Lung (tissue), 12 donors: ENCODE results near the gene CHD1L. TPM values are rescaled to one million over a fixed set of nuclear protein-coding genes. Genes with fewer than 3 reads are reported as not detected.

Experiments used
- ATAC-seq: fragments of 200-7000 bp; cut with Tn5 transposase; one replicate; pipeline ENCODE4 v1.9.1; 2020; ENCODE audit warnings: moderate number of reproducible peaks; ENCODE audit not compliant: insufficient read depth, low FRiP score
- DNase-seq, 3 donors: peaks; one replicate each; pipeline ENCODE4 v3.0.0-alpha.2; 2013 to 2017
- H3K27ac ChIP-seq, 2 donors: one replicate each; pipeline ENCODE4 v1.5.1; 2013; ENCODE audit warnings: mild to moderate bottlenecking in 2 of 2, moderate library complexity in 2 of 2, control low read depth in 1 of 2, inconsistent platforms in 1 of 2, low read depth in 1 of 2, low read length in 1 of 2
- H3K27me3 ChIP-seq, 3 donors: one replicate each; pipeline ENCODE4 v1.5.1; 2013; ENCODE audit warnings: low read length in 2 of 3; ENCODE audit not compliant: control insufficient read depth in 3 of 3, insufficient read depth in 3 of 3
- H3K36me3 ChIP-seq, 4 donors: one replicate each; pipeline ENCODE4 v1.5.1; 2013; ENCODE audit warnings: low read length in 4 of 4, mild to moderate bottlenecking in 1 of 4, moderate library complexity in 1 of 4; ENCODE audit not compliant: control insufficient read depth in 4 of 4, insufficient read depth in 4 of 4
- H3K4me1 ChIP-seq, 5 donors: one replicate each; pipeline ENCODE4 v1.5.1; 2013; ENCODE audit warnings: low read length in 5 of 5, mild to moderate bottlenecking in 2 of 5, moderate library complexity in 1 of 5; ENCODE audit not compliant: control insufficient read depth in 5 of 5, insufficient read depth in 5 of 5
- H3K4me3 ChIP-seq: one replicate; pipeline ENCODE4 v1.5.1; 2013; ENCODE audit warnings: mild to moderate bottlenecking, control low read depth, moderate library complexity
- H3K9ac ChIP-seq, 2 donors: one replicate each; pipeline ENCODE4 v1.5.1; 2013; ENCODE audit warnings: low read length in 2 of 2, control low read depth in 1 of 2; ENCODE audit not compliant: insufficient read depth in 1 of 2
- H3K9me3 ChIP-seq, 4 donors: one replicate each; pipeline ENCODE4 v1.5.1; 2013; ENCODE audit warnings: low read length in 3 of 4, mild to moderate bottlenecking in 1 of 4, moderate library complexity in 1 of 4; ENCODE audit not compliant: control insufficient read depth in 4 of 4, insufficient read depth in 3 of 4
- WGBS, 2 donors: extraction: QIAGEN DNeasy Blood & Tissue Kit; methylation state at CpG; one replicate each; pipeline ENCODE4 v1.1.7; 2013; 5-methylcytosine and 5-hydroxymethylcytosine counted together
- polyA plus RNA-seq, 2 donors: library from polyadenylated mRNA; stranded (reverse); fragments of 200-250 nt; gene quantifications; one replicate each; pipeline ENCODE4 v1.2.1, GENCODE V29; 2013
- total RNA-seq, 2 donors: library from RNA; depleted of rRNA in 1 of 2; stranded (reverse); fragments of >200 nt in 1 of 2; gene quantifications; one replicate each; pipeline ENCODE4 v1.2.1, GENCODE V29; 2014 to 2021
- TF ChIP-seq, protein P1 (sequence below): IDR thresholded peaks from 2 replicates; pipeline ENCODE4 v1.5.1; 2012; ENCODE audit warnings: mild to moderate bottlenecking; ENCODE audit errors: control extremely low read depth, extremely low read depth
- donor health status: control.
- donor health status: control.
- donor health status: Bipolar disorder and iron deficiency.
- donor health status: healthy.
- donor health status: DM: yes; HTN: yes; CAD: no.

Gene CHD1L
- total and polyA plus RNA-seq, 4 donors, result 15.3 to 38.9 (median 22.4) TPM

DNA sequence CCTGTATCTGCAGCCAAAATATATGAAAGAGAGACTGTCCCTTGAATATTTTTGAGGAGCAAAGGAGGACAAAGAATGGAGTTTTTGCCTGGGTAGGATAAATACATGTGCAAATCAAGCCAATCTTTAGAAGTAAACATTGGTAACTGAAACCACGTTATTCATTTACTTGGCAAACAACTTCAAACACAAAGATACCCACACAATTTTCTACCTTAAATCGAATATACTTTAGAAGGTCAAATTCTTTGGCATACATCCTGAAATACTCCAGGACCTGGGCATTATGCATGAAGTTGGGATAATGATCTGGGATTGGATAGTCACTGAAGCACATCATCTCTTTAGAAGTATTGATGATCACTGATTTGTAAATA is 27.0 kb upstream of the CHD1L start:
- Histone ChIP-seq H3K4me3 (no peak overlapping the region), H3K27ac (no peak overlapping the region), H3K27me3 (no peaks in the 10 kb centered on the region), H3K9ac (no peak overlapping the region), H3K9me3 (no peaks in the 10 kb centered on the region), H3K4me1 (peaks cover 0 to 5% (median 0%) of the 10 kb centered on the region in 5 donors), H3K36me3 (peaks cover 0 to 5% (median 0%) of the 10 kb centered on the region in 4 donors)
- WGBS, 2 donors, result 39 to 71% methylated on average over 2 of the region's 2 CpGs
- ATAC-seq, result no peak
- DNase-seq, result no peak
- TF ChIP-seq, protein P1, sequence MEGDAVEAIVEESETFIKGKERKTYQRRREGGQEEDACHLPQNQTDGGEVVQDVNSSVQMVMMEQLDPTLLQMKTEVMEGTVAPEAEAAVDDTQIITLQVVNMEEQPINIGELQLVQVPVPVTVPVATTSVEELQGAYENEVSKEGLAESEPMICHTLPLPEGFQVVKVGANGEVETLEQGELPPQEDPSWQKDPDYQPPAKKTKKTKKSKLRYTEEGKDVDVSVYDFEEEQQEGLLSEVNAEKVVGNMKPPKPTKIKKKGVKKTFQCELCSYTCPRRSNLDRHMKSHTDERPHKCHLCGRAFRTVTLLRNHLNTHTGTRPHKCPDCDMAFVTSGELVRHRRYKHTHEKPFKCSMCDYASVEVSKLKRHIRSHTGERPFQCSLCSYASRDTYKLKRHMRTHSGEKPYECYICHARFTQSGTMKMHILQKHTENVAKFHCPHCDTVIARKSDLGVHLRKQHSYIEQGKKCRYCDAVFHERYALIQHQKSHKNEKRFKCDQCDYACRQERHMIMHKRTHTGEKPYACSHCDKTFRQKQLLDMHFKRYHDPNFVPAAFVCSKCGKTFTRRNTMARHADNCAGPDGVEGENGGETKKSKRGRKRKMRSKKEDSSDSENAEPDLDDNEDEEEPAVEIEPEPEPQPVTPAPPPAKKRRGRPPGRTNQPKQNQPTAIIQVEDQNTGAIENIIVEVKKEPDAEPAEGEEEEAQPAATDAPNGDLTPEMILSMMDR, result no peak

DNA sequence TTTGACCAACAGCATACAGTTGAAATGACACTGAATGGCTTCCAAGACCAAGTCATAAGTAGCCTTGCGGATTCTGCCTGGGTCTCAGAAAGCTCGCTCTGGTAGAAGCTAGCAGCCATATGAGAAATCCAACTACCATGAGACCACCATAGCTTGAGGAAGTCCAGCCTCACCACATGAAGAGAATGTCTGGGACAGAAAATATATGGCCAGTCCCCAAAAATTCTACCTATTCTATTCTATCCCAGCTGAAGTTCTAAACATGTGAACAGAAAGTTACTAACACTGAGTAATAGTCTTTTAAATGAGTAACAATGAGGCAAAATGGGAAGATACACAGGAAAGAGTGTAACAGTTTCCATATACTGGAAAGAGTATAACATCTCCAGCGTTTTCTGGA is 26.4 kb upstream of the CHD1L start:
- TF ChIP-seq, protein P1, result no peak
- DNase-seq (no peak), ATAC-seq (no peak)
- no peak overlapping the region for H3K9ac ChIP-seq
- peaks cover 0 to 3% (median 0%) of the 10 kb centered on the region in 4 donors for H3K36me3 ChIP-seq
- H3K27ac ChIP-seq, result no peak overlapping the region
- H3K4me1 ChIP-seq, result peaks cover 0 to 5% (median 0%) of the 10 kb centered on the region in 5 donors
- H3K27me3 ChIP-seq, result no peaks in the 10 kb centered on the region
- 63 to 73% methylated on average over 3 of the region's 3 CpGs for WGBS, 2 donors
- no peak overlapping the region for H3K4me3 ChIP-seq
- H3K9me3 ChIP-seq, result no peaks in the 10 kb centered on the region

DNA sequence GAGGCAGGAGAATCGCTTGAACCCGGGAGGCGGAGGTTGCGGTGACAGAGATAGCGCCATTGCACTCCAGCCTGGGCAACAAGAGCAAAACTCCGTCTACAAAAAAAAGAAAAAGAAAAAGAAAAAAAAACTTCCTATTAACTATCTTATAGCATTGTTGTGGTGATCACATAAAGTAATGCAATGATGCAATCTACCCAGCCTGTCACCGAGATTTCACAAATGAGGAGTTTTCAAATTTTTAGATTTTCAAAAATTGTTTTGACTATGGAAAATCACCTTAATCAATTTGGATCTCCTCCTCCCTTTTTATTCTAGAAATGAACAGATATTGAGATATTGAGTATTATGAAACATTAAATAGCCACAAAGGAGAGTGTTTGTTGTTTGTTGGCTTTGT is 25.3 kb upstream of the CHD1L start:
- Histone ChIP-seq H3K9ac (no peak overlapping the region), H3K4me3 (no peak overlapping the region), H3K27ac (no peak overlapping the region), H3K9me3 (no peaks in the 10 kb centered on the region), H3K4me1 (peaks cover 0 to 5% (median 0%) of the 10 kb centered on the region in 5 donors), H3K36me3 (peaks cover 0 to 3% (median 0%) of the 10 kb centered on the region in 4 donors), H3K27me3 (no peaks in the 10 kb centered on the region)
- TF ChIP-seq, protein P1, result no peak
- DNase-seq, result no peak
- no peak for ATAC-seq
- 88 to 92% methylated on average over 6 to 7 of the region's 7 CpGs for WGBS, 2 donors

GRCh38 chr1:147218606-147219005 is 23.9 kb upstream of the CHD1L start:
- H3K27me3 ChIP-seq, result no peaks in the 10 kb centered on the region
- H3K9ac ChIP-seq, result no peak overlapping the region
- no peaks in the 10 kb centered on the region for H3K36me3 ChIP-seq
- H3K27ac ChIP-seq, result no peak overlapping the region
- no peak for ATAC-seq
- WGBS, 2 donors, result 20 to 30% methylated on average over 3 of the region's 3 CpGs
- no peak overlapping the region for H3K4me3 ChIP-seq
- peaks cover 0 to 10% (median 0%) of the 10 kb centered on the region in 5 donors for H3K4me1 ChIP-seq
- DNase-seq, result no peak
- no peaks in the 10 kb centered on the region for H3K9me3 ChIP-seq
- TF ChIP-seq, protein P1, result no peak
